Aorta (tissue), 5 donors: Measurements from ENCODE around the gene CHRNB4. TPM values are rescaled to one million over a fixed set of nuclear protein-coding genes. Genes with fewer than 3 reads are reported as not detected.

Source experiments
- ATAC-seq: fragments of 200-7000 bp; cut with Tn5 transposase; one replicate; pipeline ENCODE4 v1.9.1; 2022; ENCODE audit warnings: moderate library complexity; ENCODE audit not compliant: low FRiP score
- DNase-seq, 2 donors: peaks; one replicate each; pipeline ENCODE4 v3.0.0-alpha.2; 2020
- H3K27ac ChIP-seq, 2 donors: one replicate each; pipeline ENCODE4 v1.5.1; 2013; ENCODE audit warnings: low read length in 2 of 2, mild to moderate bottlenecking in 2 of 2, moderate library complexity in 2 of 2, control low read depth in 1 of 2, inconsistent platforms in 1 of 2, low read depth in 1 of 2
- H3K27me3 ChIP-seq, 2 donors: one replicate each; pipeline ENCODE4 v1.6.1; 2013; ENCODE audit warnings: control low read depth in 1 of 2, low read length in 1 of 2, mild to moderate bottlenecking in 1 of 2, moderate library complexity in 1 of 2; ENCODE audit not compliant: insufficient read depth in 2 of 2, control insufficient read depth in 1 of 2
- H3K36me3 ChIP-seq, 2 donors: one replicate each; pipeline ENCODE4 v1.6.1; 2013; ENCODE audit warnings: control low read depth in 1 of 2, low read length in 1 of 2, mild to moderate bottlenecking in 1 of 2; ENCODE audit not compliant: insufficient read depth in 2 of 2, control insufficient read depth in 1 of 2
- H3K4me1 ChIP-seq, 2 donors: one replicate each; pipeline ENCODE4 v1.6.1; 2013; ENCODE audit warnings: low read length in 2 of 2, control low read depth in 1 of 2, mild to moderate bottlenecking in 1 of 2, moderate library complexity in 1 of 2; ENCODE audit not compliant: insufficient read depth in 2 of 2, control insufficient read depth in 1 of 2
- H3K4me3 ChIP-seq, 2 donors: one replicate each; pipeline ENCODE4 v1.5.1; 2013; ENCODE audit warnings: low read length in 2 of 2, control low read depth in 1 of 2, mild to moderate bottlenecking in 1 of 2
- H3K9me3 ChIP-seq: one replicate; pipeline ENCODE4 v1.6.1; 2013; ENCODE audit warnings: mild to moderate bottlenecking, low read length; ENCODE audit not compliant: control insufficient read depth
- WGBS, 2 donors: extraction: QIAGEN DNeasy Blood & Tissue Kit; methylation state at CpG; one replicate each; pipeline ENCODE4 v1.1.7; 2013; 5-methylcytosine and 5-hydroxymethylcytosine counted together
- intact Hi-C, 2 donors: fragments of 100-400 bp; cut with DNase I; formaldehyde crosslinking; loops; one replicate each; pipeline versions ENCODE4 v1.14.2 to v1.15.0; 2022
- polyA plus RNA-seq, 2 donors: library from polyadenylated mRNA; stranded (reverse); fragments of 200-250 nt; gene quantifications; one replicate each; pipeline ENCODE4 v1.2.3, GENCODE V29; 2013
- total RNA-seq, 2 donors: library from RNA; stranded (reverse); fragmentation: NEBNext Ultra II Directional; extraction: Animal tissue kit (Norgen Biotek cat#: 25700); gene quantifications; one replicate each; pipeline ENCODE4 v1.2.1, GENCODE V29; 2021
- donor health status: healthy with polysubstance abuse.
- donor health status: Bipolar disorder and iron deficiency.
- donor health status: DM: no; HTN: no; CAD: no.
- donor health status: DM: no; HTN: no; CAD: no.
- donor health status: DM: yes; HTN: yes; CAD: no.

CHRNB4 gene
- total and polyA plus RNA-seq, 4 donors, result not detected

DNA sequence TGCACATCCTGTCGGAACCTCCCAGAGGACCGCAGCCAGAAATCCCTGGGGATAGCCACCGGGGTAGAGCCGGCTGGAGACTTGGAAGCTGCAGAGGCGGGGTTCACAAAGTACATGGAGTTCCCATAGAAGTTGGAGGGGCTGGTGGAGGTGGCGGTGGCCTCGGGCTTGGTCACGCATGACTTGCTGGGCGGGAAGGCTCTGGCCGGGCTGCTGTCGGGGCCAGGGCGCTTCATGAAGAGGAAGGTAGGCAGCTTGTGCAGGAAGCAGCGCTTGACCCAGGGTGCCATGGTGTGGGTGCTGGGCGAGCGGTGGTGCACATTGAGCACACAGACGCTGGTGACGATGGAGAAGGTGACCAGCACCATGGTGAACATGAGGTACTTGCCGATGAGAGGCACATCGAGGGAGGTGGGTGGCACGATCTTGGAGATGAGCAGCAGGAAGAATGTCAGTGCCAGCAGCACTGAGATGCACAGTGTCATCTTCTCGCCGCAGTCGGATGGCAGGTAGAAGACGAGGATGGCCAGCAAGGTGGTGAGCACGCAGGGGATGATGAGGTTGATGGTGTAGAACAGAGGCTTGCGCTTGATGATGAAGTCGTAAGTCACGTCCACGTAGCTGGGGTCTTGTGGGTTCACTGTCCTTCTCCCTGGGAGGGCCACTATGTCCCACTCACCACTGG lies 11.8 kb downstream of the CHRNB4 start:
- Histone ChIP-seq H3K9me3 (no peaks in the 10 kb centered on the region), H3K27me3 (no peaks in the 10 kb centered on the region), H3K4me3 (no peak overlapping the region), H3K36me3 (no peaks in the 10 kb centered on the region), H3K4me1 (no peaks in the 10 kb centered on the region), H3K27ac (no peak overlapping the region)
- intact Hi-C loops, result no loop called here
- DNase-seq (peak in 1 of 2 donors; percentile 70), ATAC-seq (no peak)
- WGBS, 2 donors, result 86 to 87% methylated on average over 29 of the region's 29 CpGs

DNA sequence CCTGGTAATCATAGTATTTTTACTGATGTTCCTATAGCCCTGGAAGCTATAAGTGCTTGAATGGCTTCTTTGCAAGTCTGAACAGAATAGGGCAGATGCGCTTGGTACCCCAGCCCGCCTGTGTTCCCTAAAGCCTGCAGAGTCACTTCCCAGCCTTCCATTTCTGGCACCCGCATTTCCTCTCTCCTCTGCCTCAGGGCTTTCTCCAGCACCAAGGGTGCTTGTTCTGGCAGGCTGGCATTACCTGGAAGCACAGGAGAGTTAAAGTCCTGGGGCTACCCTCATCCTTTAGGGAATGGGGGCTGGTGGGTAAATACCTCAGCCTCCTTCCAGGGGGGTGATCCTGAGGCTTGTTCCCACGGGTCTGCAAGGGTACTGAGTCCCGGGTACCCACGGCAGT lies 12.8 kb downstream of the CHRNB4 start:
- no peak for ATAC-seq
- Histone ChIP-seq H3K27me3 (no peaks in the 10 kb centered on the region), H3K9me3 (no peaks in the 10 kb centered on the region), H3K4me3 (no peak overlapping the region), H3K27ac (no peak overlapping the region), H3K36me3 (no peaks in the 10 kb centered on the region), H3K4me1 (no peaks in the 10 kb centered on the region)
- DNase-seq, result no peak
- intact Hi-C loops, result no loop called here
- 72 to 76% methylated on average over 6 of the region's 6 CpGs for WGBS, 2 donors

DNA sequence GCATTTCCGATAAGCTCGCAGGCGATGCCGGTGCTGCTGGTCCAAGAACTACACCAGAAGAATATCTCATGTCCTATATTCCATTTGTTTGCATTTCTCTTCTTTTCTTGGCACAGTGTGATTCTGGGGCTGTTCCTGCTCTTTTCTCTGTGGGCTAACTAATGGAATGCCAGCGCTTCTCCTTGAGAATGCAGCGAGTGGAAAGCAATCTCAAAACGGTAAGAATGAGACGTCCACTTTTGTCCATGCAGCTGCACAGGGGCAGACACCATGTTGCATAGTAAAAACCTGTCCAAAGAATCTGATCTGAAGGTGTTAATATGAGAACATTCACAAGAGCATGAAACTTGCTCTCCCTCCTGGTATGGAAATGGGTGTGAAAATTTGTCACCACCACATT lies 13.7 kb downstream of the CHRNB4 start:
- Histone ChIP-seq H3K36me3 (no peaks in the 10 kb centered on the region), H3K27me3 (no peaks in the 10 kb centered on the region), H3K27ac (no peak overlapping the region), H3K4me1 (no peaks in the 10 kb centered on the region), H3K9me3 (no peaks in the 10 kb centered on the region), H3K4me3 (no peak overlapping the region)
- intact Hi-C loops, result no loop called here
- ATAC-seq (no peak), DNase-seq (no peak)
- 20 to 32% methylated on average over 8 of the region's 8 CpGs for WGBS, 2 donors

DNA sequence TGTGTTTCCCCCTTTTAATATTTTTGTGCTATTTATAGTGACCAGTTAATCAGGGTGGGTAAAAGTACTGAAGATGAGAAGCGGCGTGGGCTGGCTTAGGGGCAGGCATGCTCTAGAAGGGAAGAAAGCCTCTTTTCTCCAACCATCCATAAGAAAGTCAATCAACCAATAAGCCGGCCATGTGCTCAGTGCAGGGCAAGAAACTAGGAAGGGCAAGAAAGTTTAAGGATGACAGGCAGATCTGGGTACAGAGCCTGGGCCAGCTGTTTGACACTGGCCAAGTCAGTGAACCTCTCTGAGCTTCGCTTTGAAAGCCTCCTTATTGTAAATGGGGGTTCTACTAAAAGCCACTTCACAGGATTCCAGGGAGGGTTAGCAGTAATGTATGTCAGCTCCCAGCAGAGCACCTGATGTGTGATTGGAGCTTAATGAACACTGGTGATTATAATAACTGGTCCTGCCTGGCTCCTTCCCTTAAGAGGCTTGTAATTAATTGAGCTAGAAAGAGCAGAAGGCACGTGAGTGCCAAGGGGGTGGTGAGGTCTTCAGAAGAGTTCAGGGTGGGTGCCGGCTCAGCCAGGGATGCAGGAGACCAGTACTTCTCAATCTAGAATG lies 14.5 kb downstream of the CHRNB4 start:
- ATAC-seq (no peak), DNase-seq (no peak)
- intact Hi-C loops, result no loop called here
- Histone ChIP-seq H3K4me1 (no peaks in the 10 kb centered on the region), H3K27me3 (no peaks in the 10 kb centered on the region), H3K4me3 (no peak overlapping the region), H3K9me3 (no peaks in the 10 kb centered on the region), H3K27ac (no peak overlapping the region), H3K36me3 (no peaks in the 10 kb centered on the region)
- WGBS, 2 donors, result 82 to 85% methylated on average over 6 of the region's 6 CpGs

DNA sequence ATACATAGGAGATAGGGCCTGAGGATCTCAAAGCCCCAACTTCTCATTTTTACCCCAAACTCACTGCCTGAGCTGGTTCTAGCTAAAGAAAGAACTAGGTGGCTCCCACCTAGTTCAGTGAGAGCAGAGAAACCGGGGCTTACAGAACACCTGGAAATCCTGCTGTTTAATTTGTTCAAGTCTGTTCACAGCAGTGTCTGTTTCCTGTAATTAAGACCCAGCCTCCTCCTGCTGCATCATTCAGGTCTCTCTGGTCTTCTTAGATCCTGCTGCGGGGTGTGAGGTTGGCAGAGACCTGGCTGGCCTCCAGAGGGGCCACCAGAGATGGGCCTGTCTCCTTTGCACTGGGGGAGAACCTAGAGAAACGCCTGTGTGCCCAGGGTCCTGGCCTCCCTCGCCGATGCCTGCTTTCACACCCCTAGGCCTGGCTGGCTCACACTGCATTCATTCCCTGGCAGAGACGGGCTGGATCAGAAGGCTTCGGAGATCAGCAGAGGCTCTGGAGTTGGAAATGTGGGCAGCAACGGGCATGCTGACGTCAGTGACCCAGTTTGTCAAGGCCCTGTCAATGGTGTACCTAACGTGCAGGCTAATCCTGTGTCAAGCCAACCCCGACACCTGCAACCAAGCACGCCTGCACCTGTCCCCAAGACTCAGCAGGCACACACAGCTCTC lies 15.3 kb downstream of the CHRNB4 start:
- no peaks in the 10 kb centered on the region for H3K36me3 ChIP-seq
- ATAC-seq (no peak), DNase-seq (no peak)
- WGBS, 2 donors, result 83 to 88% methylated on average over 12 of the region's 12 CpGs
- H3K4me1 ChIP-seq, result no peaks in the 10 kb centered on the region
- intact Hi-C loops, result no loop called here
- no peaks in the 10 kb centered on the region for H3K27me3 ChIP-seq
- H3K9me3 ChIP-seq, result no peaks in the 10 kb centered on the region
- no peak overlapping the region for H3K4me3 ChIP-seq
- H3K27ac ChIP-seq, result no peak overlapping the region

DNA sequence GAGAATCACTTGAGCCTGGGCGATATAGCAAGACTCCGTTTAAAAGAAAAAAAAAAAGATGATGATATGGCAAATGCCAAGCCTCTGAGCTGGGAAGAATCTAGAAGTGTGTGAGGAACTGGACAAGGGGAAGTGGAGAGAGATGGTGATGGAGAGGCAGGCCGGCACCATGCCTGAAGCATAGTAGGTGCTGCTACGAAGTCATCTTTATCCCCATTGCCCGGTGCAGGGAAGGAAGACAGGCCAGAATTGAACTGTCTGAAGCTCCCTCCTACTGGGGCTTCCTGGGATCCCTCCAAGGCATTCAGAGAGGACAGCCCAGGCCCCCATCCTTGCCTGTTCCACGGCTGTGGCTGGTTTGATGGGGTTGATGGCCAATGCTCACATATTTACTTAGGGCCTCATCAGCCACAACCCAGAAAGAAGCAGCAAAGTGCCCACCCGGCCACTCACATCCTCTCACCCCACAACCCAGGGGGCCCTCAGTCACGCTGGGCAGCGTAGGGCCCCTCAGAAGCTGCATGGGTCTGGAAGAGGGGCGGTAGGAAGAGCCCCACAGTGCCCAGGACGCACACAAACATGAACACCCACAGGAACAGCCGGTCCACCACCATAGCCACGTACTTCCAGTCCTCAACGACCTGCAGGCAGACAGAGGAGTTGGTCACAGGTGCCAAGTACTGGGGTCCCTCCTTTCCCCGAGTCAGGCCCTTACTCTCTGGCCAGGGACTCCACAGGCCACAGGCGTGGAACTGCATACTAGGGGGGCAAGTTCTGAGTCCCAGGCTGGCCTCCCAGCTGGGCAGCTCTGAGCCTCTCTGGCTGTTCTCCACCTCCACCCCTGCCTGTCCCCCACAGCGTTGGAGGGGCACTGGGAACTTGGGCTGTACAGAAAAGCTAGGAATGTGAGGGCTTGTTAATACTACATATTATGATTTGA lies 16.1 kb downstream of the CHRNB4 start:
- no peaks in the 10 kb centered on the region for H3K9me3 ChIP-seq
- 91 to 92% methylated on average over 17 of the region's 17 CpGs for WGBS, 2 donors
- intact Hi-C loops, result no loop called here
- H3K36me3 ChIP-seq, result no peaks in the 10 kb centered on the region
- ATAC-seq, result no peak
- no peak overlapping the region for H3K4me3 ChIP-seq
- H3K27me3 ChIP-seq, result no peaks in the 10 kb centered on the region
- no peaks in the 10 kb centered on the region for H3K4me1 ChIP-seq
- no peak overlapping the region for H3K27ac ChIP-seq
- DNase-seq, result no peak

DNA sequence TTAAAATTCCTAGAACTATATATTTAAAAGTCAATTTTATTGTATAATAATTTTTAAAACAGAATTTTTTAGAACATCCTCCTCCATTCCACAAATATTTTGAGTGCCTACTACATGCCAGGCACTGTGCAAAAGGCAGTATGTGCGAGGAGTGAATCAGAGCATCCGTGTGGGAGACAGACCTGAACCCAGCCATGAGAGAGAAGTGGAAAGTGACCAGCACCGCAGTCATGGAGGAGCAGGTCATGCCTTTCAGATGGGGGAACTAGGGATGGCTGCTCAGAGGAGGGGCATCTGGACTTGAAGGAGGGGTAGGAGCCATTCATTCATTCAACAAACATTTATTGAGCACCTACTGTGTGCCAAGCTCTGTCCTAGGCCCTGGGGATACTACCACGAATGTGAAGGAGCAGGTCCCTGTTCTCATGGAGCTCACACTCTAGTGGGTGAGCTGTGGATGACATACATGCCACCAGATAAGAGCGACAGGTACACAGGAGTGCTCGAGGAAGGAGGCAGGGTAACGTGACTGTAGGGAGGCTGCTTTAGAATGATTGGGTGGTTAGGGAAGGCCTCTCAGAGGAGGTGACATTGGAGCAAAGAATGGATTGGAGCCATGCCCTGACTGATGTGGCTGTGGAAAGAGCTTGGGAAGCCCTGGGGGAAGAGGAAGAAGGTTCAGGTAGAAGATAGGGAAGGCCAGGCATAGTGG lies 17.1 kb downstream of the CHRNB4 start:
- Histone ChIP-seq H3K4me3 (no peak overlapping the region), H3K27ac (no peak overlapping the region), H3K27me3 (no peaks in the 10 kb centered on the region), H3K9me3 (no peaks in the 10 kb centered on the region), H3K36me3 (no peaks in the 10 kb centered on the region), H3K4me1 (no peaks in the 10 kb centered on the region)
- ATAC-seq (no peak), DNase-seq (no peak)
- intact Hi-C loops, result no loop called here
- WGBS, 2 donors, result 89% methylated on average over 7 of the region's 7 CpGs

DNA sequence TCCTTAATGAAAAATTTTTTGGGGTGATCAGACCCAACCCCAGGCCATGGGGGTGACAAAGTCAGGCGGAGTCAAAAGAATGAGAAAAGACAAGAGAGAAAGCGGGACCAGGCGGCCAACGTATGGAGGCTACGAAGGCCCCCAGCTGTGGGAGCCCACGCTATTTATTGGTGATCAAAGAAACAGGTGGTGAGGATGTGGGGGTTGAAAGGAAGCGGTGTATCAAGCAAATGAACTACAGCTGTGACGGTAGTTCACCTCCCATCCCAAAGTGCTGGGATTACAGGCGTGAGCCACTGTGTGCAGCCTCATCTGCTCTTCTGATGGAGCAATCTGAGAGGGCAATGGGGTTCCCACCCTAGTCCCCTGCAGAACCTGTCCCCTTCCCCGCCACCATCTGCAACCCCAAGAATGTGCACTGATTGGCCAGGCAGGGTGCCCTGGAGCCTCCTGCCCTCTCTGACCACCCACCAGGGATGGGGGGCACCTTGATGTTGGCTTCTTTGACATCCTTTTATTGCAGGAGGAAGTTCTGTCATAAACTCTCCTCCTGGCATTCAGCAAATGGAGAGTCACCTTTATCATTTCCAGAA lies 19.1 kb downstream of the CHRNB4 start:
- Histone ChIP-seq H3K36me3 (no peaks in the 10 kb centered on the region), H3K9me3 (no peaks in the 10 kb centered on the region), H3K27ac (no peak overlapping the region), H3K27me3 (no peaks in the 10 kb centered on the region), H3K4me3 (no peak overlapping the region), H3K4me1 (no peaks in the 10 kb centered on the region)
- DNase-seq, result no peak
- ATAC-seq, result no peak
- WGBS, 2 donors, result 77 to 85% methylated on average over 10 of the region's 10 CpGs
- intact Hi-C loops, result no loop called here
